AG09319 (cell line): Measurements from ENCODE around the gene HCK.

Experiments
- DNase-seq: peaks from one replicate; pipeline ENCODE4 v3.0.0-alpha.2; 2010; ENCODE audit warnings: low read depth; ENCODE audit errors: extremely low read depth
- TF ChIP-seq, protein P1 (sequence below): IDR thresholded peaks from 2 replicates; pipeline ENCODE4 v1.5.1; 2011; ENCODE audit warnings: low read depth, mild to moderate bottlenecking, inconsistent platforms, low read length, moderate library complexity

HCK gene

DNA sequence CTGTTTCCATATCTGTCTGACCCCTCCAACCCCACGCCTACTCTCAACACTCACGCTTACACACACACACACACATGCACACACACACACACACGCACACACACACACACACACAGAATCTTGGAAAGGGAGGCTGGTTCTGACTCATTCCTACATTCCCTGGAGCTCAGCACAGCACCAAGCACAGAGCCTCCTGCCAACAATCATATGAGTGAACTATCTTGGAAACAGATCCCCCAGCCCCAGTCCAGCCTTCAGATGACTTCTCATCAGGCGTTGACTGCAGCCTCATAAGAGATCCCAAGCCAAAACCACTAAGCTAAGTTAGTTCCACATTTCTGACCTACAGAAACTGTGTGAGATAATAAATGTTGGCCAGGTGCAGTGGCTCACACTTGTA is 14.1 kb upstream of the HCK start:
- no peak for DNase-seq
- TF ChIP-seq, protein P1, sequence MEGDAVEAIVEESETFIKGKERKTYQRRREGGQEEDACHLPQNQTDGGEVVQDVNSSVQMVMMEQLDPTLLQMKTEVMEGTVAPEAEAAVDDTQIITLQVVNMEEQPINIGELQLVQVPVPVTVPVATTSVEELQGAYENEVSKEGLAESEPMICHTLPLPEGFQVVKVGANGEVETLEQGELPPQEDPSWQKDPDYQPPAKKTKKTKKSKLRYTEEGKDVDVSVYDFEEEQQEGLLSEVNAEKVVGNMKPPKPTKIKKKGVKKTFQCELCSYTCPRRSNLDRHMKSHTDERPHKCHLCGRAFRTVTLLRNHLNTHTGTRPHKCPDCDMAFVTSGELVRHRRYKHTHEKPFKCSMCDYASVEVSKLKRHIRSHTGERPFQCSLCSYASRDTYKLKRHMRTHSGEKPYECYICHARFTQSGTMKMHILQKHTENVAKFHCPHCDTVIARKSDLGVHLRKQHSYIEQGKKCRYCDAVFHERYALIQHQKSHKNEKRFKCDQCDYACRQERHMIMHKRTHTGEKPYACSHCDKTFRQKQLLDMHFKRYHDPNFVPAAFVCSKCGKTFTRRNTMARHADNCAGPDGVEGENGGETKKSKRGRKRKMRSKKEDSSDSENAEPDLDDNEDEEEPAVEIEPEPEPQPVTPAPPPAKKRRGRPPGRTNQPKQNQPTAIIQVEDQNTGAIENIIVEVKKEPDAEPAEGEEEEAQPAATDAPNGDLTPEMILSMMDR: no peak

DNA sequence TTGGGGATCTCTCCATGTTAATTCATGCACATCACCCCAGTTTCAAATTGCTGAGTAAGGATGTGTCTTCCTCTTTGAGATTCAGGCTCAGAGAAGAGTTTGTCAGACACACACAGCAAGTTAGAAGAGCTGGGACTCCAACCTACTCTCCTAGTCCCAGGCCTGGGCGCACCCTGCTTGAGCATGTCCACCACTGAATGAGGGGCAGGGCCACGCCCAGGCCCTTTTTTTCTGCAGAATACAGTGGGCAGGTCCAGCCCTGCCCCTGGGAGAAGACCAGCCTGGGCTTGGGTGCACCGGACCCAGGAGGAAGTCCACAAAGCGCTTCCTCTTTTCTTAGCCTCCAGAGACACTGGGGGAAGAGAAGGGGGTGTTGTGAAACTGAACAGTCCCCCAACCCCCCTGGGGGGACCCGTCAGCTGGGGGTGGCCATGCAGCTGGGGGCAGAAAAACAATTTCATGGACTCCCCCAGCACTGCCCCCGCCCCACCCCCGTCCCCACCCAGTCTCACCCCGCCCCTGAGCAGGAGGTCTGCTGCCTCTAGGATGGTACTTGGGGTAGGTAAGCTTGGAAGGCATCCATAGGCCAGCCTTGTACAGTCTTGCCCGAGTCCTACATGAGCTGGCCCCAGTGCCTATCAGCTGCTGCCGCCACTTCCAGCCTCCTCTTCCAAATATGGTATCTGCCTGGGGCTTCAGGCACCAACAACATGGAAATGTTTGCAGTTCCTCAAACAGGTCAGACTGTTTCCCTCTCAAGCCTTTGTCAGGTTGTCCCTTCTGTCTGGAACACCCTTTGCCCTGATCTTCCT is 11.7 kb upstream of the HCK start:
- TF ChIP-seq, protein P1: no peak
- no peak for DNase-seq

DNA sequence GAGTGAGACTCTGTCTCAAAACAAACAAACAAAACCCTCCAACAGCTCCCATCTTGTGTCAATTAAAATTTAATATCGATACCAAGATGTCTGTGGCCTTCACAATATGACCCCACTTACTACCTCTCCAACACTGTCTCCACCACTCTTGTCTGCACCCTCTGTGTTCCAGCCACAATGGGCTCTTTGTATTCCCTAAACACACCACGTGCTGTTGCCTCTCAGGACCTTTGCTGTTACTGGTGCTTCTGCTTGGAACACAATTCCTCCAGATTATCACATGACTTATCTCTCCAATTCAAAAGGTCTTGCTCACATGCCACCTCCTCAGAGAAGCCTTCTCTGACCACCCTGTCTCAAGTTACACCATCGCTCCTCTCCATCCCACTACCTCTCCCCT is 6.0 kb upstream of the HCK start:
- TF ChIP-seq, protein P1: no peak
- no peak for DNase-seq

DNA sequence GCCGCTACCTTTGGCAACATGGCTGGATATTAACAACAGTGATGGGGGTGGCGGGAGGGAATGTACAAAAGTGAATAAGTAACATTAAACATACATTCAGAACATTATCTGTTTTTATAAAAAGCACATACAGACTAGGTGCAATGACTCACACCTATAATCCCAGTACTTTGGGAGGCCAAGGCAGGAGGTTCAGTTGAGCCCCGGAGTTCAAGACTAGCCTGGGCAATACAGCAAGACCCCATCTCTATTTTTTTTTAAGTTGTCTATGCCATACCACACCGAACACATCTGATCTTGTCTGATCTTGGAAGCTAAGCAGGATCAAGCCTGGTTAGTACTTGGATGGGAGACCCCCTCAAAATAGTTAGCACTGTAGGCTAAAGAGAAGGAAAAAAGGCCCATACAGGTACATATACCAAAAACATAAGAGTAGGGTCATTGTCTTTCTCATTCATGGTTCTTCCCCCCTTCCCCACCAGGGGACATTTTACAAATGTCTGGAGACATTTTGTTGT is 1.7 kb upstream of the HCK start:
- TF ChIP-seq, protein P1: no peak

DNA sequence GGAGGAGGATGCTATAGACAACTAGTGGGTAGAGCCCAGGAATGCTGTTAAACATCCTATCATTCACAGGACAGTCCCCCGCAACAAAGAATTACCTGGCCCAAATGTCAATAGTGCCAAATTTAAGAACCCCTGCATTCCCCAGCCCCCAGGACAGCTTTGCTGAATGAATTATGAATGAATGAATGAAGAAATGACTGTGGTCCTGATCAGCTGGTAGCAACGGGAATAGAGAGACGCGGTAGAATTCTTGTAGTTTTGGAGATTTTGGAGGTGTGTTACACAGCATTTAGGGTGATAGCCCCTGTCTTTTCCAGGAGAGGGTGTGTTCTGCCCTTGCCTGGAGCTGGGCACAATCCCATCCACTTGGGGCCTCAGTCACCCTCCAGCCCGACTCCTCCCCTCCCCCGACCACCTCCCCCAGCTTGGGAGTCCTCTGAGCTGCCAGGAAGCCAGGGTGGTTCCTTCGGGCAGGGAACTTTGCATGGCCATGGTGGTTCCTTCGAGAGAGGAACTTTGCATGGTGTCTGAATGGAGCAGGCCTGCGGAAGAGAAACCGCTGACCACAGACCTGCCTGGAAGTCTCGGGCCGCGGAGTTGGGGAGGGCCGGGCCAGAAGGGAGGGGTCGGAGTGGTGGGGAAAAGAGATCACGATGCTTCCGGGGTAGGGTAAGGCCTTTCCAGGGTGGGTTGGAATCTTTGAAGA is 1.0 kb upstream of the HCK start:
- DNase-seq: no peak
- TF ChIP-seq, protein P1: no peak

More for the DNA sequence above, 1.7 kb upstream of the HCK start:
- DNase-seq: no peak

DNA sequence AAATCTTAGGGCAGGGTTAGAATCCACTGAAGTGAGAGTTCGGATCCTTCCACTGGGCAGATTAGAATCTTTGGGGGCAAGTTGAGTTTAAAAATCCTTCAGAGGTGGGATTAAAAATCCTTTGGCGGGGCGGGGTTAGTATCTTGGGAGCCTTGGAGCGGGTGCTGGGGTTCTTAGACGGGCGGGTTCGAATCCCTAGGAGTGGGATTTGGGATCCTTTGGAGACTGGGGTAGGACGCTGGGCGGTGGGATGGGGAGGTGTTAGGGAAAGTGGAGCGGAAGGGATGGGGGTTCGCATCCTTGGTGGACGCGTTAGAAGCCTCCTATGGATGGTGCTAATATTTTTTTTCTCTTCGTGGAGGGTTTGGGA is 337 bp upstream of the HCK start:
- TF ChIP-seq, protein P1: no peak

DNA sequence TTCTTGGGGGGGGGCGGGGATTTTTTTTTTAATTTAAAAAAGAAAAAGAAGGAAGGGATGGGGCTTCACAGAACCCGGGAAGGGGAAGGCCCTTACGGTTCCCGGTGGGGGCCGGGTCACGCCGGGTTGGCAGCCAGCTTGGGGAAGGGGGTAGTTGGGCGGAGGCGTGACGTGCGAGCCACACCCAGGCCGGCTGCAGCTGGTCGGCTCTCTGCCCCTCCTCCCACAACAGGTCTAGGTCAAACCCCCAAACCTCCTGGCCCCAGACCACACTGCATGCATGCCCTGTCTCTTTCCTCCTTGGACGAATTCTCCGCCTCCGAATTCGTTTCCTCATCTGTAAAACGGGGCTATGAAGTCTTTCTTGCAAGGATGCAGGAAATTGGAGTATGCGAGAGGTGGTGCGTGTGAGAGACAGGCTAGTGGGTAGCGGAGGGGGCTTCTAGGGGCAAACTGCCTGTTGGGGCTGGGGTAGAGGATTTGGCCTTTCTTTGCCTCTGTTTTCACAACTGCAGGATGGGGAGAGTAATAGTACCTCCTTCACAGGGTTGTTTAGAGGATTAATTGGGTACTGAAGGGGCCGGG is 828 bp downstream of the HCK start:
- TF ChIP-seq, protein P1: no peak
- no peak for DNase-seq

More for the DNA sequence above, 337 bp upstream of the HCK start:
- no peak for DNase-seq
